SK-N-MC (cell line): Measurements from ENCODE around the gene IGF2R.
"Not testable (repeated sequence)": the region's sequence is repeated elsewhere in the genome, so short reads cannot be mapped to it uniquely, and the experiment has no call there.

Source experiments
- DNase-seq: peaks from one replicate; pipeline ENCODE4 v3.0.0-alpha.2; 2011; ENCODE audit warnings: low read depth, low spot score
- H3K27ac ChIP-seq: fragments of 200-600 bp; sonication (generic); 2 replicates; pipeline ENCODE4 v1.5.1; 2016; ENCODE audit warnings: mixed run types
- H3K36me3 ChIP-seq: fragments of 200-600 bp; sonication (generic); 2 replicates; pipeline ENCODE4 v1.6.1; 2017; ENCODE audit warnings: antibody characterized with exemption, low read length, mixed read lengths; ENCODE audit not compliant: insufficient read depth
- H3K4me3 ChIP-seq: fragments of 200-600 bp; sonication (generic); 2 replicates; pipeline ENCODE4 v1.5.1; 2016
- H3K9ac ChIP-seq: fragments of 200-600 bp; sonication (generic); 2 replicates; pipeline ENCODE4 v1.8.0; 2017; ENCODE audit warnings: mixed run types, mixed read lengths; ENCODE audit not compliant: insufficient read length
- H3K9me3 ChIP-seq: fragments of 200-600 bp; sonication (generic); 2 replicates; pipeline ENCODE4 v1.6.1; 2017; ENCODE audit warnings: low read depth, mild to moderate bottlenecking, antibody characterized with exemption, low read length, moderate library complexity, mixed read lengths
- EZH2 ChIP-seq: fragments of 200-600 bp; sonication (generic); IDR thresholded peaks from one replicate; pipeline ENCODE4 v1.6.1; 2017; ENCODE audit warnings: antibody characterized with exemption
- FOXP2 ChIP-seq: optimal IDR thresholded peaks from 2 replicates; pipeline ENCODE3; 2011; ENCODE audit warnings: mild to moderate bottlenecking, moderate library complexity; ENCODE audit not compliant: insufficient read depth; ENCODE audit errors: extremely low read length, control extremely low read depth
- POLR2AphosphoS5 ChIP-seq: IDR thresholded peaks from 2 replicates; pipeline ENCODE4 v1.6.1; 2012; ENCODE audit warnings: mild to moderate bottlenecking, low read depth, low read length, borderline replicate concordance

Gene IGF2R, protein sequence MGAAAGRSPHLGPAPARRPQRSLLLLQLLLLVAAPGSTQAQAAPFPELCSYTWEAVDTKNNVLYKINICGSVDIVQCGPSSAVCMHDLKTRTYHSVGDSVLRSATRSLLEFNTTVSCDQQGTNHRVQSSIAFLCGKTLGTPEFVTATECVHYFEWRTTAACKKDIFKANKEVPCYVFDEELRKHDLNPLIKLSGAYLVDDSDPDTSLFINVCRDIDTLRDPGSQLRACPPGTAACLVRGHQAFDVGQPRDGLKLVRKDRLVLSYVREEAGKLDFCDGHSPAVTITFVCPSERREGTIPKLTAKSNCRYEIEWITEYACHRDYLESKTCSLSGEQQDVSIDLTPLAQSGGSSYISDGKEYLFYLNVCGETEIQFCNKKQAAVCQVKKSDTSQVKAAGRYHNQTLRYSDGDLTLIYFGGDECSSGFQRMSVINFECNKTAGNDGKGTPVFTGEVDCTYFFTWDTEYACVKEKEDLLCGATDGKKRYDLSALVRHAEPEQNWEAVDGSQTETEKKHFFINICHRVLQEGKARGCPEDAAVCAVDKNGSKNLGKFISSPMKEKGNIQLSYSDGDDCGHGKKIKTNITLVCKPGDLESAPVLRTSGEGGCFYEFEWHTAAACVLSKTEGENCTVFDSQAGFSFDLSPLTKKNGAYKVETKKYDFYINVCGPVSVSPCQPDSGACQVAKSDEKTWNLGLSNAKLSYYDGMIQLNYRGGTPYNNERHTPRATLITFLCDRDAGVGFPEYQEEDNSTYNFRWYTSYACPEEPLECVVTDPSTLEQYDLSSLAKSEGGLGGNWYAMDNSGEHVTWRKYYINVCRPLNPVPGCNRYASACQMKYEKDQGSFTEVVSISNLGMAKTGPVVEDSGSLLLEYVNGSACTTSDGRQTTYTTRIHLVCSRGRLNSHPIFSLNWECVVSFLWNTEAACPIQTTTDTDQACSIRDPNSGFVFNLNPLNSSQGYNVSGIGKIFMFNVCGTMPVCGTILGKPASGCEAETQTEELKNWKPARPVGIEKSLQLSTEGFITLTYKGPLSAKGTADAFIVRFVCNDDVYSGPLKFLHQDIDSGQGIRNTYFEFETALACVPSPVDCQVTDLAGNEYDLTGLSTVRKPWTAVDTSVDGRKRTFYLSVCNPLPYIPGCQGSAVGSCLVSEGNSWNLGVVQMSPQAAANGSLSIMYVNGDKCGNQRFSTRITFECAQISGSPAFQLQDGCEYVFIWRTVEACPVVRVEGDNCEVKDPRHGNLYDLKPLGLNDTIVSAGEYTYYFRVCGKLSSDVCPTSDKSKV (N-terminal part only)

DNA sequence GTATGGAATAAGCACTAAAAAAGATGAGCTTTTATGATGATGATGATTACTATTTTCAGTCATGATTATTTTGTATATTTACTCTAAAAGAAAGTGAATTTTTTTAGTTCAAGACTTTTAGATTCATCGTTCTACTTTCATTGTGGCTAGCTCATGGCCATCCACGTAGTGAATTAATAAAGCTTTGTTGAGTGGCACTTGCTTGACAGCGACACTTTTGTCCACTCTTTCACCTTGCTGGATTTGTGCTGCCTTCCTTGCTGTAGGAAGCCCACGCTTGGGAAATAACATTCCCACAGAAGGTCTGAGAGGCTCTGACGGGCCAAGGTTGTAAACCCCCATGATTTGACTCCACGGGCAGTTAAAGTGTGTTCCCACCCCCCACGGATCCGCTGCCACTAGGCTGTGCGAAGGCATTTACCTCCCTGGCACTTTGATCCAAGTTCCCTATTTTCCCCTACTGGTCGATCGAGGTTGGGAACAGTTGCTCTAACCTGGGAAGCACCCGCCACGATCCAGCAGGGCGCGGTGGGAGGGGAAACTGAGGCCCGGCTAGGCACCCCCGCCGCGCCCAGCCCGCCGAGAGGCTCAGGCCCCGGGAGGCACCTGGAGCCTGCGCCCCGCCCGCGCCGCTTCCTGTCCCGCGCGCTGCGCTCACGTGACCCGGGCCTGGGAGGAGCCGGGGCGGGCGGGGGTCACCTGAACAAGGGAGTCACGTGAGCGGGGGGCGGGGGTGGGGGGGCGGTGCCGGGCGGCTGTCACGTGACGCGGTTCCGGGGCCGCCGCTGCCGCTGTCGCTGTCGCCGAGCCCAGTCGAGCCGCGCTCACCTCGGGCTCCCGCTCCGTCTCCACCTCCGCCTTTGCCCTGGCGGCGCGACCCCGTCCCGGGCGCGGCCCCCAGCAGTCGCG, at the start of gene IGF2R:
Gene IGF2R, plus strand, starts transcription at position 788 of the 909 bp plus-strand sequence. CDS start 165 bp downstream, outside the sequence.
- Histone ChIP-seq H3K9me3 (no peaks in the 10 kb centered on the region), H3K36me3 (no peaks in the 10 kb centered on the region), H3K27ac (0 out of 2 replicates have a peak within 1 kb of the TSS, but pooled peaks have one; percentile 35), H3K9ac (peak within 1 kb of the TSS; percentile 96), H3K4me3 (peak within 1 kb of the TSS; percentile 94)
- TF ChIP-seq FOXP2, result no peak
- TF ChIP-seq POLR2AphosphoS5, result peak; percentile 89
- no peak for TF ChIP-seq EZH2
- no peak for DNase-seq

DNA sequence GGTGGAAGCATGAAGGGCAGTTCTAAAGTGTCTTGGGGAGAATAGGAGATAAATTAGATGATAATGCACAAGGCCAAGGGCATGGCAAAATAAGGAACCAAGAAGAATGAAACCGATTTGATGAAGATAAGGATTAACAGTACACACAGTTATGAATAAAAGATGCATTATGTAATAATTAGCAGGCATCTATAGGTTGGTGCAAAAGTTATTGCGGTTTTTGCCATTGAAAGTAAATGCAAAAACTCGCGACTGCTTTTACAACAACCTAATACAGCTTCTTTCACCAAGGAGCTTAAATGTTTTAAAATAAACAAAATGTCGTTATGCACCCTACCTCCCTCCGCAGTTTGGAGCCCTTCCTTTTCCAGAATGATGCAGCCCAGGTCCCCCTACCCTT, 49.1 kb upstream of the IGF2R start:
- H3K36me3 ChIP-seq, result no peaks in the 10 kb centered on the region
- TF ChIP-seq FOXP2 (no peak), EZH2 (no peak), POLR2AphosphoS5 (no peak)
- no peak overlapping the region for H3K27ac ChIP-seq
- no peak for DNase-seq
- H3K9me3 ChIP-seq, result no peaks in the 10 kb centered on the region
- no peak overlapping the region for H3K4me3 ChIP-seq
- no peak overlapping the region for H3K9ac ChIP-seq

DNA sequence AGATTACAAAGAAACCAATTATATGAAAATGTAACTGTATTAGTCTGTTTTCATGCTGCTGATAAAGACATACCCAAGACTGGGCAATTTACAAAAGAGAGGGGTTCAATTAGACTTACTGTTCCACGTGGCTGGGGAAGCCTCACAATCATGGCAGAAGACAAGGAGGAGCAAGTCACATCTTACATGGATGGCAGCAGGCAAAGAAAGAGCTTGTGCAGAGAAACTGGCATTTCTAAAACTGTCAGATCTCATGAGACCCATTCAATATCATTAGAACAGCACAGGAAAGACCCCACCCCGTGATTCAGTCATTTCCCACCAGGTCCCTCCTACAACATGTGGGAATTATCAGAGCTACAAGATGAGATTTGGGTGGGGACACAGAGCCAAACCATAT, 44.7 kb upstream of the IGF2R start:
- not testable (repeated sequence) for H3K36me3 ChIP-seq, H3K9me3 ChIP-seq, H3K4me3 ChIP-seq, H3K27ac ChIP-seq, H3K9ac ChIP-seq, DNase-seq

DNA sequence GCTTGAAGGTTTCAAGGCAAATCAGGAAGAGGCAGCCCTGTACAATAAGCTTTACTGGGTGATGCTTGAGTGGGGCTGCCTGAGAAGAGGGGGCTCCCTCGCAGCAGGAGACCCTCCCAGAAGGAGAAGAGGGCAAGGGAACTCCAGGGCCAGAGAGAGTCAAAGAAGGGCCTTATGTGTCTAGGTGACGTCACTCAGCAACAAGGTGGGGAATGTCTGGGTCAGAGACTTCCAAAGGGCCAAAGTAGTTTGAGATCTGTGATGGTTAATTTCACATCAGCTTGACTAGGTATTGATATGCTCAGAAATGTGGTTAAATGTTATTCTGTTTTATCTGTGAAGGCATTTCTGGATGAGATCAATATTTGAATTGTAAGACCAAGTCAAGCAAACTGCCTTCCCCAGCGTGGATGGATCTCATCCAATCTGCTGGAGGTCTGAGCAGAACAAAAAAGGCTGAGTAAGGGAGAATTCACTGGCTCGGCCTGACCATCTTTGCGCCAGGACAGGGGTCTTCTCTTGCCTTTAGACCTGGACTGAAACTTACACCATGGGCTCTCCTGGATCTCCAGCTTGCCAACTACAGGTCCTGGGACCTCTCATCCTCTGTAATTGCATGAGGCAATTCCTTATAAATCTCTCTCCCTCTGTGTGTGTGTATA, 42.2 kb upstream of the IGF2R start:
- no peak for TF ChIP-seq EZH2
- no peak for TF ChIP-seq FOXP2
- TF ChIP-seq POLR2AphosphoS5, result no peak
- Histone ChIP-seq H3K9ac (no peak overlapping the region), H3K27ac (no peak overlapping the region), H3K4me3 (no peak overlapping the region), H3K9me3 (no peaks in the 10 kb centered on the region), H3K36me3 (no peaks in the 10 kb centered on the region)
- no peak for DNase-seq

DNA sequence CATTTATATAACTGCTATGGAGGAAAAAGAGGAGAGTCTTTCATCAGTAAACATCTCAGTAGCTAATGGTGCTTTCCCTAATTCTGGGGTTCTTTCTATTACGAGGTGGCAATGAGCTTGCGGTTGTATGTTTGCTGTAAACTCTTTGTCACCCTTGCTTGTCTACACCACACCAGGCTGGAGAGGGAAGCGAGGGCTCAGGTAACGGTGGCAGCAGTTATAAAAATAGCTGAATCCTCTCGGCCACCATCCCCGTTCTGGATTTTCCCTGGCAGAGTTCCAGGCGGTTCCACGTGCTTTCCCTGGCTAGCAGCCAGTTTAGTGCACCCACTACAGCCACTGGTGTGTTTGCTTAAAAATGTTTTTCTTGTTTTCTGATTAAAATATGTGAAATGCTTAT, 39.1 kb upstream of the IGF2R start:
- Histone ChIP-seq H3K9me3 (no peaks in the 10 kb centered on the region), H3K9ac (no peak overlapping the region), H3K27ac (no peak overlapping the region), H3K4me3 (no peak overlapping the region), H3K36me3 (no peaks in the 10 kb centered on the region)
- no peak for DNase-seq
- TF ChIP-seq FOXP2 (no peak), EZH2 (no peak), POLR2AphosphoS5 (no peak)

DNA sequence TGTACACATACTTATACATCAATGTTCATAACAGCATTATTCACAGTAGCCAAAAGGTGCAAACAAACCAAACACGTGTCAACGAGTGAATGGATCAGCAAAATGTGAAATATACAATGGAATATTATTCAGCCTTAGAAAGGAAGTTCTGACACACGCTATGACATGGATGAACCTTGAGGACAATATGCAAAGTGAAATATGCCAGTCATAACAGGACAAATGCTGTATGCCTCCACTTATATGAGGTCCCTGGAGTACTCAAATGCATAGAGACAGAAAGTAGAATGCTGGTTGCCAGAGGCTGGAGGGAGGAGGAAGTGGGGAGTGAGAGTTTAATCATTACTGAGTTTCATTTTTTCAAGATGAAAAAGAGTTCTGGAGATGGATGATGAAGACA, 37.8 kb upstream of the IGF2R start:
- no peak for TF ChIP-seq POLR2AphosphoS5
- TF ChIP-seq EZH2, result no peak
- TF ChIP-seq FOXP2, result no peak
- no peak overlapping the region for H3K4me3 ChIP-seq
- DNase-seq, result no peak
- H3K36me3 ChIP-seq, result no peaks in the 10 kb centered on the region
- no peak overlapping the region for H3K9ac ChIP-seq
- H3K27ac ChIP-seq, result no peak overlapping the region
- no peaks in the 10 kb centered on the region for H3K9me3 ChIP-seq

DNA sequence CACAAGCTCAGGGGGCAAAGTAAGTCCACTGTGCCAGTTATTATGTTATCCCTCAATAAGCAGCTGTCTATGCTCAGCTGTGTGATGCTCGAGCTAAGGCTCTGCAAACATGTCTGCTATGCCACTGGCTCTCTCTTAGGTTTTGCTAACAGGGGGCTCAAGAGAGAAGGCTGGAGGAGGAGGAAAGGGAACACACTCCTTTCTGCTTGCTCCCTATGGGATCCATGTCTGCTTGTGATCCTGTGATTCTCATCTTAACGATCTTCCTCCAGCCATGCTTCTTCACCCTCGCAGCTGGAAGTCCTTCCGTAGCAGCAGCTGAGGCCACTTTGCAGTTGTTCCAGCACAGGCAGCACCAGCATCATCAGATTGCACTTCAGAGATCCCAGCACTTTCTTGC, 37.0 kb upstream of the IGF2R start:
- no peak for TF ChIP-seq EZH2
- no peak for TF ChIP-seq POLR2AphosphoS5
- no peak for TF ChIP-seq FOXP2
- Histone ChIP-seq H3K9ac (no peak overlapping the region), H3K27ac (no peak overlapping the region), H3K4me3 (no peak overlapping the region), H3K36me3 (no peaks in the 10 kb centered on the region), H3K9me3 (no peaks in the 10 kb centered on the region)
- no peak for DNase-seq
